Mesendoderm (in vitro differentiated cells): ENCODE measurements around the gene TNP2.

Experiments used
- DNase-seq: peaks from one replicate; pipeline ENCODE4 v3.0.0; 2013
- H2AK5ac ChIP-seq: 2 replicates; pipeline ENCODE4 v1.6.1; 2013; ENCODE audit warnings: low read length, inconsistent platforms
- H2BK120ac ChIP-seq: 2 replicates; pipeline ENCODE4 v1.6.1; 2013; ENCODE audit warnings: low read depth, mild to moderate bottlenecking, low read length, moderate library complexity, mixed read lengths
- H2BK15ac ChIP-seq: replicated peaks from 2 replicates; pipeline ENCODE4 v1.6.1; 2013; ENCODE audit warnings: low read depth, mild to moderate bottlenecking, moderate library complexity
- H2BK5ac ChIP-seq: 2 replicates; pipeline ENCODE4 v1.6.1; 2013; ENCODE audit warnings: low read length, inconsistent platforms
- H3K18ac ChIP-seq: 2 replicates; pipeline ENCODE4 v1.6.1; 2013; ENCODE audit warnings: mild to moderate bottlenecking, low read length, mixed read lengths
- H3K23ac ChIP-seq: one replicate; pipeline ENCODE4 v1.6.1; 2013; ENCODE audit warnings: low read length
- H3K27ac ChIP-seq: 2 replicates; pipeline ENCODE4 v1.5.1; 2013; ENCODE audit warnings: low read depth, mild to moderate bottlenecking, inconsistent platforms, low read length, moderate library complexity
- H3K27me3 ChIP-seq: 2 replicates; pipeline ENCODE4 v1.6.1; 2013; ENCODE audit warnings: low read length, control low read depth, mild to moderate bottlenecking, inconsistent platforms; ENCODE audit not compliant: insufficient read depth, poor library complexity
- H3K36me3 ChIP-seq: 2 replicates; pipeline ENCODE4 v1.6.1; 2013; ENCODE audit warnings: low read length, inconsistent platforms; ENCODE audit not compliant: control insufficient read depth, insufficient read depth
- H3K4ac ChIP-seq: one replicate; pipeline ENCODE4 v1.6.1; 2013; ENCODE audit warnings: low read depth, mild to moderate bottlenecking, low read length, moderate library complexity
- H3K4me1 ChIP-seq: 2 replicates; pipeline ENCODE4 v1.6.1; 2013; ENCODE audit warnings: low read depth, low read length, inconsistent platforms; ENCODE audit not compliant: control insufficient read depth
- H3K4me2 ChIP-seq: 2 replicates; pipeline ENCODE4 v1.6.1; 2013; ENCODE audit warnings: low read length
- H3K4me3 ChIP-seq: 2 replicates; pipeline ENCODE4 v1.5.1; 2013; ENCODE audit warnings: mild to moderate bottlenecking, low read length
- H3K56ac ChIP-seq: one replicate; pipeline ENCODE4 v1.6.1; 2013; ENCODE audit warnings: low read length
- H3K79me1 ChIP-seq: 2 replicates; pipeline ENCODE4 v1.6.1; 2013; ENCODE audit warnings: low read length, inconsistent platforms
- H3K79me2 ChIP-seq: 2 replicates; pipeline ENCODE4 v1.6.1; 2013; ENCODE audit warnings: mild to moderate bottlenecking, low read length; ENCODE audit not compliant: control insufficient read depth, insufficient read depth
- H3K9ac ChIP-seq: 2 replicates; pipeline ENCODE4 v1.6.1; 2013; ENCODE audit warnings: low read length, inconsistent platforms
- H4K5ac ChIP-seq: one replicate; pipeline ENCODE4 v1.6.1; 2013; ENCODE audit warnings: low read length
- H4K8ac ChIP-seq: one replicate; pipeline ENCODE4 v1.6.1; 2013; ENCODE audit warnings: low read depth, mild to moderate bottlenecking, control low read depth, low read length, moderate library complexity
- WGBS: extraction: QIAGEN DNeasy Blood & Tissue Kit; methylation state at CpG from one replicate; pipeline ENCODE4 v1.1.7; 2013; ENCODE audit warnings: low lambda C conversion rate, missing lambda C conversion rate; ENCODE audit not compliant: insufficient coverage; ENCODE audit errors: extremely low coverage; 5-methylcytosine and 5-hydroxymethylcytosine counted together

Gene TNP2

GRCh38 chr16:11256661-11257130 is 12.4 kb downstream of the TNP2 start:
- Histone ChIP-seq H3K27me3 (no peaks in the 10 kb centered on the region), H3K4me3 (peak overlapping the region; percentile 70), H2BK15ac (no peak overlapping the region), H3K4me1 (peaks cover 3% of the 10 kb centered on the region), H3K9ac (peak overlapping the region; percentile 83), H3K18ac (peak overlapping the region; percentile 94), H3K4ac (peak overlapping the region; percentile 46), H3K27ac (peak overlapping the region; percentile 77), H3K23ac (peak overlapping the region; percentile 86), H3K56ac (peak overlapping the region; percentile 93), H2BK5ac (peak overlapping the region; percentile 70), H3K4me2 (peak overlapping the region; percentile 73), H3K36me3 (peaks cover 9% of the 10 kb centered on the region), H3K79me1 (peaks cover 12% of the 10 kb centered on the region), H4K8ac (peak overlapping the region; percentile 30), H4K5ac (no peak overlapping the region), H3K79me2 (peaks cover 26% of the 10 kb centered on the region), H2AK5ac (no peak overlapping the region), H2BK120ac (no peak overlapping the region)
- no CpG with 5 or more reads among the region's 32 CpGs for whole genome bisulfite sequencing
- DNase-seq: peak; percentile 67

- WGBS: no CpG with 5 or more reads among the region's 100 CpGs
- Histone ChIP-seq H3K36me3 (peaks cover 9% of the 10 kb centered on the region), H3K4me3 (peak within 1 kb of the TSS; percentile 80), H4K5ac (no peak within 1 kb of the TSS), H4K8ac (peak within 1 kb of the TSS; percentile 30), H3K79me2 (peaks cover 26% of the 10 kb centered on the region), H2AK5ac (no peak within 1 kb of the TSS), H3K79me1 (peaks cover 12% of the 10 kb centered on the region), H3K4me1 (peaks cover 3% of the 10 kb centered on the region), H2BK5ac (peak within 1 kb of the TSS; percentile 70), H3K23ac (peak within 1 kb of the TSS; percentile 95), H2BK120ac (no peak within 1 kb of the TSS), H3K56ac (peak within 1 kb of the TSS; percentile 93), H2BK15ac (no peak within 1 kb of the TSS), H3K4me2 (peak within 1 kb of the TSS; percentile 73), H3K27ac (peak within 1 kb of the TSS; percentile 91), H3K9ac (peak within 1 kb of the TSS; percentile 83), H3K18ac (peak within 1 kb of the TSS; percentile 94), H3K27me3 (no peaks in the 10 kb centered on the region), H3K4ac (peak within 1 kb of the TSS; percentile 76)
- peak; percentile 93 for DNase-seq
These were observed 13.1 kb downstream of the TNP2 start, which contains the start of gene SOCS1 for GRCh38 chr16:11255737-11256660. Gene SOCS1 (minus strand): TSS chr16:11256204. CDS start chr16:11255478, 726 bp downstream.

GRCh38 chr16:11254913-11255736 is 14.0 kb downstream of the TNP2 start:
- Histone ChIP-seq H3K18ac (peak overlapping the region; percentile 54), H3K27me3 (no peaks in the 10 kb centered on the region), H3K79me2 (peaks cover 26% of the 10 kb centered on the region), H3K4me3 (peak overlapping the region; percentile 80), H3K23ac (peak overlapping the region; percentile 95), H3K36me3 (peaks cover 9% of the 10 kb centered on the region), H2BK5ac (no peak overlapping the region), H2BK120ac (no peak overlapping the region), H2AK5ac (no peak overlapping the region), H3K4ac (no peak overlapping the region), H3K4me2 (peak overlapping the region; percentile 73), H3K27ac (peak overlapping the region; percentile 91), H4K5ac (no peak overlapping the region), H3K79me1 (peaks cover 12% of the 10 kb centered on the region), H3K56ac (peak overlapping the region; percentile 80), H3K4me1 (peaks cover 3% of the 10 kb centered on the region), H3K9ac (peak overlapping the region; percentile 78), H2BK15ac (no peak overlapping the region), H4K8ac (no peak overlapping the region)
- no peak for DNase-seq
- WGBS: no CpG with 5 or more reads among the region's 105 CpGs

GRCh38 chr16:11253995-11254912 is 14.9 kb downstream of the TNP2 start:
- H3K23ac ChIP-seq: peak overlapping the region; percentile 95
- H2AK5ac ChIP-seq: no peak overlapping the region
- peaks cover 12% of the 10 kb centered on the region for H3K79me1 ChIP-seq
- peak overlapping the region; percentile 91 for H3K4me2 ChIP-seq
- H3K18ac ChIP-seq: no peak overlapping the region
- no peak overlapping the region for H2BK15ac ChIP-seq
- H3K4me1 ChIP-seq: peaks cover 3% of the 10 kb centered on the region
- H3K36me3 ChIP-seq: peaks cover 9% of the 10 kb centered on the region
- no peak overlapping the region for H2BK5ac ChIP-seq
- H3K4ac ChIP-seq: no peak overlapping the region
- WGBS: no CpG with 5 or more reads among the region's 29 CpGs
- no peak overlapping the region for H4K5ac ChIP-seq
- DNase-seq: no peak
- H3K4me3 ChIP-seq: peak overlapping the region; percentile 80
- no peak overlapping the region for H4K8ac ChIP-seq
- no peak overlapping the region for H2BK120ac ChIP-seq
- no peaks in the 10 kb centered on the region for H3K27me3 ChIP-seq
- H3K9ac ChIP-seq: peak overlapping the region; percentile 78
- peak overlapping the region; percentile 91 for H3K27ac ChIP-seq
- peak overlapping the region; percentile 91 for H3K56ac ChIP-seq
- peaks cover 26% of the 10 kb centered on the region for H3K79me2 ChIP-seq
